Mucosa of gallbladder (tissue), 1 donor: Measurements from ENCODE around the gene CDC42SE2. TPM values are rescaled to one million over a fixed set of nuclear protein-coding genes. Genes with fewer than 3 reads are reported as not detected.
A peak's percentile ranks its signal among the peaks of the same experiment; 100 is the strongest.
"Not testable (repeated sequence)": the region's sequence is repeated elsewhere in the genome, so short reads cannot be mapped to it uniquely, and the experiment has no call there.

ENCODE experiments used
- DNase-seq: peaks from one replicate; pipeline ENCODE4 v3.0.0-alpha.2; 2020; ENCODE audit warnings: low spot score
- total RNA-seq: library from RNA; stranded (reverse); gene quantifications from one replicate; pipeline ENCODE4 v1.2.1, GENCODE V29; 2021
- donor health status: DM: no; HTN: no; CAD: no.

Gene CDC42SE2
- total RNA-seq, 1 donor from 2014 or later = 47.6 TPM

DNA sequence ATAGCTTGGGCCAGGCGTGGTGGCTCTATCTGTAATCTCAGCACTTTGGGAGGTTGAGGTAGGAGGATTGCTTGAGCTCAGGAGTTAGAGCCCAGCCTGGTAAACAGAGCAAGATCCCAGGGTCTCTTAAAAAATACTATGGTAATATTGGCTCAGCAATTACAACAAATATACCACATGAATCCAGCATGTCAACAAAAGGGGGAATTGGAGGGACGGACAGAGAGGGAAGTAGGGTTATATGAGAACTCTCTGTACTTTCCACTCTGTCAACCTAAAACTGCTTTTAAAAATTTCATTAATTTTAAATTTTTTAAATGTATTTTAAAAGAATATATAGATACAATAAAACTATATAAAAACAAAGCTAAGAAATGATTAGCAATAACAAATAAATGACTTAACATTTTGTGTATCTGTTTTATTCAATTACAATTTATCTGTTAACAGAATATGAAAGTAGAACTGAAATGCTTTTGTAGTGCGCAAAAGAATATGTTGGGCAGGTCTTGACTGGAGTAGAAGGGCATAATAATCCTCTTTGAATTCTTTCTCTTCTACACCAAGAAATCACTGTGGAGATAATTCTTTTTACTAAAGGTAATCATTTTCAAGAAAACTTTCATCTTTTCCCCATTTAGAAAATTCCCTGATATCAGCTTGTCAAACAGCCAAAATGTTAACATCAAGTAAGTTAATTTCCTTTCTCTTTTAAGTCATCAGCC, 12.9 kb upstream of the CDC42SE2 start:
- no peak for DNase-seq

DNA sequence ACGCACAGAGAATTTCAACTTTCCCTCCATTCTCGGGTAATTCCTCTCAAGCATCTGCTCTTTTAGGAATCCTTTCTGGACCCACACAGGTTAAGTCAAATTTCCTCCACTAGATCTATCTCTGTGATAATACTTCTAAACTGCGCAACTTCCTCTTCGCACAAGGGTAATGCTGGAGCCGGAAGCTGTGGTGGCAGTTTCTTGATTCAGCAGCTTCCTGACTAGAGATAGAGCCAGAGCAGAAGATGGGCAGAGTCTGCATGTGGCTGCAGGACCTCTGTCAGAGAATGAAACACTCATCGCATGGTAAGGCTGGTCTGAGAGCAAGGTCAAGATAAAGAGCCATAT, 11.1 kb upstream of the CDC42SE2 start:
- peak; percentile 63 for DNase-seq

DNA sequence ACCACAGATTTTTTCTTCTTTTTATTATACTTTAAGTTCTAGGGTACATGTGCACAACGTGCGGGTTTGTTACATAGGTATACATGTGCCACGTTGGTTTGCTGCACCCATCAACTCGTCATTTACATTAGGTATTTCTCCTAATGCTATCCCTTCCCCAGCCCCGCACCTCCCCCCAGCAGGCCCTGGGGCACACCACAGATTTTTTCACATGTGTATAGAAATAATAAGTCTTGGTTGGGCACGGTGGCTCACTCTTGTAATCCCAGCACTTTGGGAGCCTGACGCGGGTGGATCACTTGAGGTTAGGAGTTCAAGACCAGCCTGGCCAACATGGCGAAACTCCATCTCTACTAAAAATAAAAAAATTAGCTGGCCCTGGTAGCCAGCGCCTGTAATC, 9.8 kb upstream of the CDC42SE2 start:
- not testable (repeated sequence) for DNase-seq

DNA sequence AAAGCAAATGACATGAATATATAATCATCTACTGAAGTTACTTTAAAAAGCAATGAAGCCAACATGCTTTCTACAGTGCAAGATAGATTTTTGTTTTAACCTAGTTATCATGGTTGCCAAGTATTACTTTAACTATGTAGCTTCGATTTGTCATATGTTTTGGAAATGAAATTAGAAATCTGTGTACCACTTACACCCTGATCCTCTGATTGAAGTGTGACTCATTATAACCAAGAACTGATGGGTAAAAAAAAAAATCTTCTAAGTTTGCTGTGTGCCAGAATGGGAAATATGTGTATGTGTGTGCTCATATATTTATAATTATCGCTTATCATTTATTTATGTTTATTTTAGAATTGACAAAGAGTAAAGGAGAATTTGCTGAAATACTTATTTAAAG, 9.1 kb upstream of the CDC42SE2 start:
- no peak for DNase-seq

DNA sequence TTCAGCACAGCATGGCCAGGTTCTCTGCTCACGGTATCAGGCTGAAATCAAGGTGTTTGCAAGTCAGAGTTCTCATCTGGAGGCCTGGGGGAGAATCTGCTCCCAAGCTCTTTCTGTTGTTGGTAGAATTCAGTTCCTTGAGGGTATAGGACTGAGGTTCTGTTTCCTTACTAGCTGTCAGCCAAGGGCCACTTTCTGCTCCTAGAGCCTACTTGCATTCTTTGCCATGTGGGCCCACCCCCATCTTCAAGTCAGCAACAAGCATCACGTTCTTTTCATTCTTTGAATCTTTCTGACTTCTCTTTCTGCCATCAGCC, 7.4 kb upstream of the CDC42SE2 start:
- no peak for DNase-seq

DNA sequence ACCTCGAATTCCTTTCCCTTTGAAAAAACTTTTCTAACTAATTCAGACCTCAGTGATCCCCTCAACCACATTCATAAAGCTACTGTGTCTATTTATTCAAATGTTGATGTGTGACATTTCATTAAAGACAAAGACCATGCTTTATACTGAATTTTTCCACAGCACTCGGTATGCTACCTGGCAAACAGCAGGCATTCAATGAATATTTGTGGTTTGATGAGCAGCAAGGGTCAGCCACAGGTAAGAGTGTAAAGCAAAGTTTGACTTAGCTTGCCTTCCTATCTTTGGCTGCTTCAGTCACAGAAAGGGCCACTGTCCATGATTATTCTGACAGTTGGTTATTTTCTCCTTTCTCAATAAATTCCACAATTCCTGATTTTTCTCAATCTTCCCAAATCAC, 5.1 kb upstream of the CDC42SE2 start:
- no peak for DNase-seq

DNA sequence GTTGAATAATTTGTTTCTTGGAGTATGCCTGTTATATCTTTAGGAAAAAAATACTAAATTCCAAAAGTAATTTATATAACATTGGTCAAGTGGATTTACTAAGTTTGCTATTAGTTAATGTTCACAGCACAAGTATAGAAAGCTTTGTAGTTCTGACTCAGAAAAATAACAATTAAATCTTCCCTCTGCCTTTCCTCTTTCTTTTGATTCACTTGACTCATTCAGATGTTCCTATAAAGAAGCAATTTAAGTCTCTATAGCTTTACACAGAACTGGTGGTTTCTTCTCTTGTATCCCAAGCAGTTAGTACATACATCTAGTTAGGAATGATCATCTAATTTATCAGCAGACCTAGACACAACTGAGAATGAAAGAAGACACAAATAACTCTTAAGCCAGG, 4.5 kb upstream of the CDC42SE2 start:
- DNase-seq = no peak

DNA sequence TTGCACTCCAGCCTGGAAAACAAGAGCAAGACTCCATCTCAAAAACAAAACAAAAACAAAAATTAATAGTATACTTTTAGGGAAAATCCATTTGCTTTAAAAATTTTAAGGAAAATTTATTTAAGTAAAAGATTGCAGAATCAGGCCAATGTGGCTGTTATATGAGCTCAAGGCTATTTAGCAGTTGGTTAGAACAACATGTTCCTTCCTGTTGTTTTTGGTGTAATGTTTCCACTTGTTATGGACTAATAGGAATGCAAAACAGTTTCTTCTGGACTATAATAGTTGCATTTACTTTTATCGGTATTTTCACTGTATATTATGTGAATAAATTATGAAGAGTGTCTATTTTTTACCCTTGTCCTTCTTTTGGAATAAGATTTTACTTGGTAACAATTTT, 3.0 kb upstream of the CDC42SE2 start:
- no peak for DNase-seq

DNA sequence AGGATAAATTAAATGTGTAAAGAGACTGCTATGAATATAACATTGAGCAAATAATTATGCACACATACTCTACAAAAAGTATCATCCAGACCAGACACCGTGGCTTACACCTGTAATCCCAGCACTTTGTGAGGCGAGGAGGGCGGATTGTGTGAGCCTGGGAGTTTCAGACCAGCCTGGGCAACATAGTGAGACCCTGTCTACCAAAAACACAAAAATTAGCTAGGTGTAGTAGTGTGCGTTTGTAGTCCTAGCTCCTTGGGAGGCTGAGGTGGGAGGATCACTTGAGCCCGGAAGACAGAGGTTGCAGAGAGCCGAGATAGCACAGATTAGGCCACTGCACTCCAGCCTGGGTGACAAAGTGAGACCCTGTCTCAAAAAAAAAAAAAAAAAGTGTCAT, 2.4 kb upstream of the CDC42SE2 start:
- no peak for DNase-seq

DNA sequence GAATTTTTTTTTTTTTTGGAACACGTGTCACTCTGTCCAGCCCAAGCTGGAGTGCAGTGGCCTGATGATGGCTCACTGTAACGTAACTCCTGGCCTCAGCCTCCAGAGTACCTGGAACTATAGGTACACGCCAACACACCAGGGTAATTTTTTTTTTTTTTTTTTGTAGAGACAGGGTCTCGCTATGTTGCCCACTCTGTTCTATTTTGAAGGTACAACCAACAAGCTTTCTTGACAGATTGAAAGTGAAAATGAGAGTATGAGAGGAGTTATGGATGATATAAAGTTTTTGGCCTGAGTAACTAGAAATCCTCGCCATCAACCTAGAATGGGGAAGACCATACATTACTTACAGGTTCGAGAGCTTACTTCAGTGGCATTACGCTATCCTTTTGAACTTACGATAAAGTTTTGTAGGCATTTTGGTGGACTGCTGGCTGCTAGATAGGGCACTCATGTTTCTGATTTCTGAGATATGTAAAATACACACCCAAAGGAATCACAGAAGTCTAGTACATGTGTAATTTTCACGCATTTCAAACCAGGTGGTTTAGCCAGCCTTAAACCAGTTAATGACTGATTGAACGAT, 806 bp upstream of the CDC42SE2 start:
- DNase-seq = no peak

DNA sequence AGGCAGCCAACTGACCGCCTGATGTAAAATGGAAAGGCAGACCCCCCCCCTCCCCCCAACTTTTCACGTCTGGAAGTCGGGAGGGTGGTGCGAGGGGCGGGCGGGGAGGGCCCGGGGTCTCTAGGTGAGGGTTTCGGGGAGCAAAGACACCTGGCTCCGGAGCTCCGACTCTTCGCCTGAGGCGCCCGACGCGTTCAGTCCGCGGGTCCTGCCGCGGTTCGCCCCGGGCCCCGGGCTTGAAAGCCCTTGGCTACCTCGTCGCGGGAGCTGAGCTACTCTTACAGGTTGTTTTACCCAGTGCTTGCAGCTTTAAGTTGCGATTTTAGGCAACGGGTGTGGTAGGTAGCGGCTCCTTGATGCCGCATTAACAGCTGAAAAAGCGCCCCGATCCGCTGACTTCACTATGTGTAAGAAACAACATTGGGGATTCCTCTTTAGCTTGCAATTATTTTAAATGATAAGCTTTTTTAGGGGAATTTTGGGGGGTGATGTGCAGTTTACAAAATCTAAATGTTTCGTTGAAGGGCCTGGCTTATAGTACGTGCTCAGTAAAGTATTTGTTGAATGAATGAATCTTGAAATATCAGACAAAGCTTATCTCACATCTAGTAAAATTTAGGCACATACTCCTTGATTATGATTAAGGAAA, 722 bp downstream of the CDC42SE2 start:
- DNase-seq = no peak

DNA sequence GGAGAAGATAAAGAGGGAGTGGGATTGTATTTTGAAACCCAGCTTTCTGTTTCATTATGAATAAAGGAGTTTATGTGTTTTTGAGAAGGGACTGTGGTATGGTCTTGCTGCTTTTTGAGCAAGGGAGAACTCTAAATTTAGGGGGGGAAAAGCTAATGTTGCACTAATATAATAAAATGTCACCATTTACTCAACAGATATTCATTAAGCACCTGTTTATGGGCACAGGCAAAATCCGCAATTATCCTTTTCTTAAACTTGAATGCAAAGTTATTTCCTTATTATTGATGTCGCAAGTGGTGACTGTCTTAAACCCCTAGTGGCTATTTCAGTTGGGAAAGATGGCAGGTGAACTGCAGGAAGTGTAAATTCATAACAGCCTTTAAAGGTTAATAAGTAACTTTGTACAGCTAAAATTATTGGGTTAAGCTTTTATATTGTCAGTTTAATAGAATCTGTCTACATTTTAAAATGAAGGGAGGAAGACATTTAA, 1.5 kb downstream of the CDC42SE2 start:
- no peak for DNase-seq

DNA sequence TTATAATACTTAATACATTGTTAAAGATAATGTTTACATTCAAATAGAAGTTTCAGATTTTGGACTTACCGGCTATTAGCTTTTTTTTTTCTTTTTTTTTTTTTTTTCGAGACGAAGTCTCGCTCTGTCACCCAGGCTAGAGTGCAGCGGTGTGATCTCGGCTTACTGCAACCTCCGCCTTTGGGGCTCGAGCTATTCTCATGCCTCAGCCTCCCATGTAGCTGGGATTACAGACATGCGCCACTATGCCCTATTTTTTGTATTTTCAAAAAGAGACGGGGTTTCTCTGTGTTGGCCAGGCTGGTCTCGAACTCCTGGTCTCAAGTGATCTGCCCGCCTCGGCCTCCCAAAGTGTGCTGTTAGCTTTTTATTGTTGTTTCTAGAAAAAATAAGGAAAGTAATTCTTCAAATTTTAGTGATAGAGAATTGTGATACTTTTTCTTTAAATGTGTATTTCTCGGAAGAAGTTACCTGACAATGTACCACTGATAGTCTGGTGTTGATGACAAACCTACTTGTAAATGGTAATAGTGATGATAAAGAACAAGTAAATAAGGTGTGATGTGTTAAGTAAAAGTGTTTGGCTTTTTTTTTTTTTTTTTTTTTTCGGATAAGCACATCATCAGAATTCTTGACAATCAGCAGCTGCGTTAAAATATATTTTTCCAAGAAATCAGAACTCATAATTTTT, 2.7 kb downstream of the CDC42SE2 start:
- DNase-seq = no peak

DNA sequence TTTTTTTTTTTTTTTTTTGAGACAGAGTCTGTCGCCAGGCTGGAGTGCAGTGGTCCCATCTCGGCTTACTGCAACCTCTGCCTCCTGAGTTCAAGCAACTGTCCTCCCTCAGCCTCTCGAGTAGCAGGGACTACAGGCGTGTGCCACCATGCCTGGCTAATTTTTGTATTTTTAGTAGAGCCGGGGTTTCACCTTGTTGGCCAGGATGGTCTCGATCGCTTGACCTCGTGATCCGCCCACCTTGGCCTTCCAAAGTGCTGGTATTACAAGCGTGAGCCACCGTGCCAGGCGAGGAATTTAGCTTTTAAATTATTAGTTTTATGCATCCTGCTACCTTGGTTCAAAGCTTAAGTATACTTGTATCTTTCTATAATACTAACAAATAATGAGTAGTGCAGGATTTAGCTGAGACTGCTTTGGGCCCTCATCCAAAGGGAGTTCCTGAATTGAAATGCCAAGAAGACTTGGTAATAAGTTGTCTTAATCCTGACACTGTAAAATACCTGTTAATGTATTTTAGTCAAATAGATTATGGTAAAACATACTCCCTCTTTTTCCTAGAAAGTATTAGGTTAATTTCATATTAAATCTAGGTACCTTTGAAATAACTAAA, 5.0 kb downstream of the CDC42SE2 start:
- DNase-seq = no peak

DNA sequence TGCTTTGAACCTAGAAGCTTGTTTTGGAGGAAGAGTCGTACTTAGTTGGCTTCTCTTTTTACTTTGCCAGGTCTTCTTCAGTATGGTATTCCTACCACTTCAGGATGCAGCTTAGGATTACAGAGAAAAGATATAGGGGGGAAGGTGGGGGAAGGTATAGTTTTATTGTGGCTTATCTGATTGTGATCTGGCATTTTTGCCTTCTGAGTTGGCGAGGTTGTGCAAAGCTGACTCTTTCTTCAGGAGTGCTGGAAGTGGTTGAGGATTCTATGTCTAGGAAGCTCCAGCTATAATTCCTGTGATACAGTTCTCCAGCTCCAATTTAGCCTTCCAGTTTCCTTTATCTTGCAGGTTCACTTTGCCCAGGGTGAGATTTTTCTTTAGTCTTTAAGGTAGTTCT, 7.0 kb downstream of the CDC42SE2 start:
- DNase-seq = no peak

DNA sequence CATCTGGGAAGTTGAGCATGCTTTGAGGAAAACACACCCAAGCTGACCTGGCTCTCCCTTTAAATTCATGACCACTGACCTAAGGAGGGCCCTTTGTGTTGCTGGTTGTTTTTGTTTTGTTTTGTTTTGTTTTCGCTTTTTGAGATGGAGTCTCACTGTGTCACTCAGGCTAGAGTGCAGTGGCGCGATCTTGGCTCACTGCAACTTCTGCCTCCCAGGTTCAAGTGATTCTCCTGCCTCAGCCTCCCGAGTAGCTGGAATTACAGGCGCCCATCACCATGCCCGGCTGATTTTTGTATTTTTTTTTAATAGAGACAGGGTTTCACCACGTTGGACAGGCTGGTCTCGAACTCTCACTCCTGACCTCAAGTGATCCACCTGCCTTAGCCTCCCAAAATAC, 8.0 kb downstream of the CDC42SE2 start:
- not testable (repeated sequence) for DNase-seq

DNA sequence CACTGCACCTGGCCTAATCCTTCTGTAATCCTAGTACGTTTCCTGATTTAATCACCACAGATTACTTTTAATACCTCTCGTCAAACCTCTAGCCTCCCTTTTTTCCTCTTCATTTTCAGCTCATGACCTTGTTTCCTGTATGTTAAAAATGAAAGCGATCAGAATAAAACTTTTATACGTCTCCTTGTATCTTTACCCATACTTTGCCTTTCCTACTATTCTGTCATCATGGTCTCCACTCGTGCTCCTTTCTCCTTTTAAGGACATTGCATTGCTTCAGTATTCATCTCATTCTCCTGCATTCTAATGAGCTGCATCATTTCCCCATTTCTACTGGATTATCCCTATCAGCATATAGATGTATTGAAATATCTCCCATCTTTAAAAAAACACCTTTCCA, 8.5 kb downstream of the CDC42SE2 start:
- DNase-seq = no peak

DNA sequence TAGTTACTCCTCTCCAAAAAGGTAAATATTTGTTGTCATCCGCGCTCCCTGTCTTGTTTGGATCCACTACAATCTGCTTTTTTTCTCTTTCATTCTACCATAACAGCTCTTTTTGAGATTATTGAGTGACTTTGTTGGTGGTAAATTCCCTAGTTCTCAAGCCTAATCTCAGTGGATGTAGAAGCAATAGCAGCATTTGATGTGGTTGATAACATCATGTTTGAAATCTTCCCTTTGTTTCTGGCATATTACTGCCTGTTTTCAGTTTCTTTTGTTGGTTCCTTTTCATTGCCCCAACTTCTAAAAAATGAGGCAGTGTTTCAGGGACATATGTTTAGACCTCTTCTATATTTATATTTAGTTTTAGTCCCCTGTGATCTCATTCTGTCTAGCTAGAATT, 8.9 kb downstream of the CDC42SE2 start:
- no peak for DNase-seq

DNA sequence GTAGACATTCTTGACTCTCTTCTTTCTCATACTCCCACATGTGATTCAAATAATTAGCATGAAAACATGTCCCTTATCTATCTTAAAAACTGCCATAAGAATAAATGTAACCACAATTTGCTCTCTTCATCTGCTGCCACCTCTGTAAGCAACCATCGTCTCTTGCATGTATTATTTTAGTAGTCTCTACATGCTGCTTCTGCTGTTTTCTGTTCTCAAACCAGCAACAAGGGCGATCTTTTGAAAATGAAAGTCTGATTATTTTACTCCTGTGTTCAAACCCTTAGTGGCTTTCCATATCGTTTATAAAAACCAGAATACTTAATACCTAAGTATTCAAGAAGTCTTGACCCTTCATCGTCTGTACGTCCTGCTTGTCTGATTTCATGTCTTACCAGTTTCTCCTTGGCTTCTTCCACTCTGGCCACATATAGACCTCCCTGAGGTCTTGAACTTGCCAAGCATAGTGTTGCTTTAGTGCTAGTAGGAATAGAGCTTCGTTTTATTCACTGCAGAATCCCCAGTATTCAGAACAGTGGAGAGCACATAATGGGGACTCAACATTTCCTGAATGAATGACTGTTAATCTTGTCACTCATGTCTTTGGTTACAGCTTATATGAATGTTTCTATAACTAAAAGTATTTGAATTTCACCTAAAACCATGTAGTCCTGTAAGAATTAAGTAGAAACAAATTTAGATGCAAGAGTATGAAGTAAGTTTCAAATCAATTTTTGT, 10.6 kb downstream of the CDC42SE2 start:
- no peak for DNase-seq

DNA sequence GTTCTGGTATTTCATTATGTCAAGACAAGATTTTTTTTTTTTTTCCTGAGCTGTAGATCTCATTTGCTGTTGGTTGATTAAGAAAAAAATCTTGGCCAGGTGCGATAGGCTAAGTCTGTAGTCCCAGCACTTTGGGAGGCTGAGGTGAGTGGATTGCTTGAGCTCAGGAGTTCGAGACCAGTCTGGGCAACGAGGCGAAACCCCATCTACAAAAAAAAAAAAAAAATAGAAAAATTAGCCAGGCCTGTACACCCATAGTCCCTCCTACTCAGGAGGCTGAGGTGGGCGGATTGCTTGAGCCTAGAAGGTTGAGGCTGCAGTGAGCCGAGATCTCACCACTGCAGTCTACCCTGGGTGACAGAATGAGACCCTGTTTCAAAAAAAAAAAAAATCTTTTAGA, 12.2 kb downstream of the CDC42SE2 start:
- no peak for DNase-seq

DNA sequence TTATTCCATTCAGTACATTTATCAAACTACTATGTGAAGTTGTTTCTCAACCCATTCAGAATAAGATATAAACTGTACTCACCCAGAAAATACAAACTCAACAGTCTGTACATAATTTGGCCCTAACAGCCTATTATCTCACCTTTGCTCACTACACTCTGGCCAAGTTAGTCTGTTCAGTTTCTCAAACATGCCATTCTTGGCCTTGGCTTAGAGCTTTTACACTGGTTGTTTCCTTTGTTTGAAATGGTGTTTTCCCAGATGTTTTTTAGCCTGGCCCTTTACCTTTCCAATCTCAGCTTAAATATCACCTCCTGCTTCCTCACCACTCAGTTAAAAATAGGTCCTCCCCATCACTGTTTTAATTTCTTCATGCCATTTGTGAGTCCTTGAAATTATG, 13.6 kb downstream of the CDC42SE2 start:
- DNase-seq = no peak
